RWPE1 (cell line): ENCODE results near the gene LHX3.

Experiments used
- CTCF ChIA-PET: fragments of 350-600 bp; sonication (Branson Sonifier 250); formaldehyde crosslinking; extraction: SDS; loops from one replicate; lab custom pipeline; 2021; lab: Yijun Ruan, JAX
- POLR2A ChIA-PET: fragments of 400-600 bp; formaldehyde crosslinking; extraction: SDS; loops from one replicate; lab custom pipeline; 2020; ENCODE audit warnings: antibody characterized with exemption; ENCODE audit not compliant: low non-redundant PET; lab: Yijun Ruan, JAX
- DNase-seq: peaks from one replicate; pipeline ENCODE4 v3.0.0; 2012; ENCODE audit warnings: low spot score
- H3K27ac ChIP-seq: fragments of 450-650 bp; 2 replicates; pipeline ENCODE4 v1.5.1; 2017
- TF ChIP-seq, protein P1 (sequence below): fragments of 450-650 bp; conservative IDR thresholded peaks from 2 replicates; pipeline ENCODE4 v1.5.1; 2017; ENCODE audit warnings: low read depth, mild to moderate bottlenecking

LHX3 gene

DNA sequence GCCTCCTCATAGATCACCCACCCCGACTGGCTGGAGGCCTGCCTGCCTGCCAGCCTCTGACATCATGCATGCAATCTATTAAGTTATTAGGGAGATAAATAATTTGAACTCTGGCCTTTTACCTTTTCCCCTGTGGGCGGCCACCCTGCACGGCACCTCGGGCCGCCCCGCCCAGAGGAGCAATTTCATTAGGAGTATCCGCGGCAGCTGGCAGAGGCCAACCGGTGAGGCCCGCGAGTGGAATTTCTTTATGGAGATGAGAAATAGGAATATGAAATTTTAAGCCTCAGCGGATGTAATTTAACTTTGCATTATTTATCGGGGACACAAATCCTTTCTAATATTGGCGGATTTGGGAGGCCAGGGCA is 22.5 kb downstream of the LHX3 start:
- DNase-seq, result no peak
- H3K27ac ChIP-seq, result no peak overlapping the region
- ChIA-PET POLR2A (no interaction called here), CTCF (interaction anchor here (0.8 kb wide), 1 partner anchor 12 kb away, joined by 3 read pairs; no protein-coding TSS in a partner anchor)
- TF ChIP-seq, protein P1, sequence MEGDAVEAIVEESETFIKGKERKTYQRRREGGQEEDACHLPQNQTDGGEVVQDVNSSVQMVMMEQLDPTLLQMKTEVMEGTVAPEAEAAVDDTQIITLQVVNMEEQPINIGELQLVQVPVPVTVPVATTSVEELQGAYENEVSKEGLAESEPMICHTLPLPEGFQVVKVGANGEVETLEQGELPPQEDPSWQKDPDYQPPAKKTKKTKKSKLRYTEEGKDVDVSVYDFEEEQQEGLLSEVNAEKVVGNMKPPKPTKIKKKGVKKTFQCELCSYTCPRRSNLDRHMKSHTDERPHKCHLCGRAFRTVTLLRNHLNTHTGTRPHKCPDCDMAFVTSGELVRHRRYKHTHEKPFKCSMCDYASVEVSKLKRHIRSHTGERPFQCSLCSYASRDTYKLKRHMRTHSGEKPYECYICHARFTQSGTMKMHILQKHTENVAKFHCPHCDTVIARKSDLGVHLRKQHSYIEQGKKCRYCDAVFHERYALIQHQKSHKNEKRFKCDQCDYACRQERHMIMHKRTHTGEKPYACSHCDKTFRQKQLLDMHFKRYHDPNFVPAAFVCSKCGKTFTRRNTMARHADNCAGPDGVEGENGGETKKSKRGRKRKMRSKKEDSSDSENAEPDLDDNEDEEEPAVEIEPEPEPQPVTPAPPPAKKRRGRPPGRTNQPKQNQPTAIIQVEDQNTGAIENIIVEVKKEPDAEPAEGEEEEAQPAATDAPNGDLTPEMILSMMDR, result no peak

- ChIA-PET CTCF (interaction anchor here (0.8 kb wide), 1 partner anchor 11 kb away, joined by 3 read pairs; no protein-coding TSS in a partner anchor), POLR2A (no interaction called here)
- TF ChIP-seq, protein P1, result no peak
These were observed 23.0 kb downstream of the LHX3 start for GRCh38 chr9:136181784-136182419.

DNA sequence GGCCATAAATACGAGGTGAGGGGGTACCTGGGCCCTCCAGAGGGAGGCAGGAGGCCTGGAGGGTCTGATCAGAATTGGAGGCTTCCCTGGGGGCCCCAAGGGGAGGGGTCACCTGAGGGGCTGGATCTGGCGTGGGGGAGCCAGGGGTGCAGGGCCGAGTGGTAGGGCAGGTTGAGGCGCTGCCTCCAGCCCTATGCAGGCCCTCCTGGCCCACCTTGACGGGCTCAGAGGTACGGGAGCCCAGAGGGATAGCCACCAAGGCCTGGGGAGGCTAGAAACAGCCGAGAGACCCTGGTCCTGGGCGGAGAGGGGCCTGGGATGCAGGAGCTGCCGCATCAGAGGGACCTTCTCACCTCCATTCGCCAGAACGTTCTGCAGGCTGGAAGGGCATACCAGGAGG is 24.3 kb downstream of the LHX3 start:
- TF ChIP-seq, protein P1, result no peak
- POLR2A ChIA-PET, result interaction anchor here (0.7 kb wide), 1 partner anchor 294 kb away, joined by 3 read pairs; no protein-coding TSS in a partner anchor
- H3K27ac ChIP-seq, result no peak overlapping the region
- CTCF ChIA-PET, result no interaction called here
- DNase-seq, result no peak

More at GRCh38 chr9:136181784-136182419, 23.0 kb downstream of the LHX3 start:
- DNase-seq, result no peak
- H3K27ac ChIP-seq, result no peak overlapping the region

DNA sequence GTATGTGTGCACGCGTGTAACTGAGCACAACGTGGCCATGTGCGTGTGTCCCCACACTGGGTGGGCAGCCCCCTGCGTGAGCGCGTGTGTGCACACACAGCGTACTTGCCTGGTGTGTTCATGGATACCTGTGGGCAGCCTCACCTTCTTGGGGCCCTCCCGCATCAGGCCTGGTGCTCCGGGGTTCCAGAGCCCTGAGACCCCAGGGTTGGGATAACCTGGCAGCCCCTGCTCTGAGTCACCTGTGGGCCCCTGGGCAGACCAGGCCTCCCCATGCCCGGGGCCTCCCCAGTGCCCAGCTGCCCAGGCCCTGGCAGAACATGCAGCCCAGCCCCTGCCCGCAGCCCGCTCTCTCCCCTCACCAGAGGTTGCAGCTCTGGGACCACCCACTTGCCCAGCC is 25.2 kb downstream of the LHX3 start:
- no peak for DNase-seq
- CTCF ChIA-PET, result no interaction called here
- POLR2A ChIA-PET, result no interaction called here
- TF ChIP-seq, protein P1, result no peak
- no peak overlapping the region for H3K27ac ChIP-seq

GRCh38 chr9:136179101-136179616 is 25.8 kb downstream of the LHX3 start:
- no peak for DNase-seq
- no peak overlapping the region for H3K27ac ChIP-seq
- CTCF ChIA-PET, result interaction anchor here (0.8 kb wide), 1 partner anchor 18 kb away, joined by 3 read pairs; no protein-coding TSS in a partner anchor
- TF ChIP-seq, protein P1, result no peak
- POLR2A ChIA-PET, result no interaction called here

DNA sequence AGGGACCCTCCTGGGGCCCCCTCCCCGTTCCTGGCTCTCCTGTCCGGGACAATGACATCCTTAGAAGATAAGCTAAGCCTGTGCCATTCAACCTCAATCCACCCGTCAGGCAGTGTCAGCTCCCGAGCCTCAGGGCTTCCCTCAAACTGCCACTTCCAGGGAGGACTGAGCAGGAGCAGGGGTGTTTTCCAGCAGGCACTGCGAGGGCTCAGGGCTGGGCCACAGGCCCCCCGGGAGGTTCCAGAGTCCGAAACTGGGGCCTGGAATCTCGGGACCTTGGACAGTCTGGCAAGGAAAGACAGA is 26.2 kb downstream of the LHX3 start:
- no peak overlapping the region for H3K27ac ChIP-seq
- TF ChIP-seq, protein P1, result no peak
- DNase-seq, result no peak
- CTCF ChIA-PET, result interaction anchor here (0.6 to 0.8 kb wide), 3 partner anchors 19 to 105 kb away, joined by 3 read pairs; no protein-coding TSS in a partner anchor
- POLR2A ChIA-PET, result no interaction called here
